Testis (tissue), 3 donors: ENCODE measurements around the gene WDHD1. TPM values are rescaled to one million over a fixed set of nuclear protein-coding genes. Genes with fewer than 3 reads are reported as not detected.
A peak's percentile ranks its signal among the peaks of the same experiment; 100 is the strongest.
"Not testable (repeated sequence)": the region's sequence is repeated elsewhere in the genome, so short reads cannot be mapped to it uniquely, and the experiment has no call there.

Source experiments
- DNase-seq: peaks from one replicate; pipeline ENCODE4 v3.0.0-alpha.2; 2019
- H3K27ac ChIP-seq, 2 donors: fragments of 200-600 bp; sonication (generic); one replicate each; pipeline ENCODE4 v1.5.1; 2019
- H3K27me3 ChIP-seq: fragments of 200-600 bp; sonication (generic); one replicate; pipeline ENCODE4 v1.5.1; 2019
- H3K36me3 ChIP-seq: fragments of 200-600 bp; sonication (generic); one replicate; pipeline ENCODE4 v1.5.1; 2017; ENCODE audit warnings: low read depth; ENCODE audit errors: missing control alignments
- H3K4me1 ChIP-seq: fragments of 200-600 bp; sonication (generic); one replicate; pipeline ENCODE4 v1.5.1; 2019
- H3K4me3 ChIP-seq, 2 donors: fragments of 200-600 bp; sonication (generic); one replicate each; pipeline ENCODE4 v1.5.1; 2017 to 2019
- H3K9me3 ChIP-seq: fragments of 200-600 bp; sonication (generic); one replicate; pipeline ENCODE4 v1.5.1; 2017
- CTCF ChIP-seq, 3 experiments: fragments of 450-650 bp in 2 of 3; fragments of 200-600 bp in 1 of 3; sonication (generic) in 1 of 3; IDR thresholded peaks; one replicate each; pipeline ENCODE4 v1.5.1; 2016 to 2019; ENCODE audit warnings: antibody characterized with exemption in 3 of 3, mild to moderate bottlenecking in 2 of 3, moderate library complexity in 1 of 3
- POLR2A ChIP-seq: fragments of 450-650 bp; IDR thresholded peaks from one replicate; pipeline ENCODE4 v1.6.1; 2017; ENCODE audit warnings: antibody characterized with exemption, mild to moderate bottlenecking, moderate library complexity
- WGBS, 2 donors: methylation state at CpG; one replicate each; pipeline ENCODE4 v1.1.5; 2018; 5-methylcytosine and 5-hydroxymethylcytosine counted together
- intact Hi-C: fragments of 100-400 bp; cut with DNase I; formaldehyde crosslinking; loops from one replicate; pipeline ENCODE4 v1.15.1; 2023; ENCODE audit warnings: low total_unique reads
- polyA plus RNA-seq: library from polyadenylated mRNA; stranded (reverse); fragments of 350-450 nt; fragmentation: Illumina TruSeq; extraction: RNeasy Lipid Tissue Mini Kit (QIAGEN cat#74804); gene quantifications from one replicate; pipeline ENCODE4 v1.2.3, GENCODE V29; 2014; ENCODE audit warnings: low read depth, low replicate concordance; ENCODE audit not compliant: insufficient read depth
- total RNA-seq, 2 donors: library from RNA; depleted of rRNA; stranded (reverse); fragments of >200 nt; gene quantifications; one replicate each; pipeline ENCODE4 v1.2.3, GENCODE V29; 2016

WDHD1 gene
- total and polyA plus RNA-seq, 3 donors from 2014 or later = 5.2 to 10.4 (median 9.0) TPM

GRCh38 chr14:54919330-54919729 is 107.6 kb downstream of the WDHD1 start:
- Histone ChIP-seq H3K36me3 (no peaks in the 10 kb centered on the region), H3K4me1 (no peaks in the 10 kb centered on the region), H3K27me3 (no peaks in the 10 kb centered on the region), H3K4me3 (no peak overlapping the region), H3K9me3 (no peaks in the 10 kb centered on the region), H3K27ac (no peak overlapping the region)
- intact Hi-C loops = no loop called here
- DNase-seq = no peak
- no peak for TF ChIP-seq POLR2A

GRCh38 chr14:54918427-54918826 is 108.5 kb downstream of the WDHD1 start:
- Histone ChIP-seq H3K27ac (no peak overlapping the region), H3K4me1 (no peaks in the 10 kb centered on the region), H3K27me3 (no peaks in the 10 kb centered on the region), H3K9me3 (no peaks in the 10 kb centered on the region), H3K36me3 (no peaks in the 10 kb centered on the region), H3K4me3 (no peak overlapping the region)
- DNase-seq = no peak
- 35 to 57% methylated on average over 5 of the region's 5 CpGs for WGBS, 2 donors
- intact Hi-C loops = no loop called here
- TF ChIP-seq POLR2A (no peak), CTCF (IDR thresholded peaks at IDR 0.05) (no peak)

GRCh38 chr14:54916101-54916500 is 110.8 kb downstream of the WDHD1 start:
- no peaks in the 10 kb centered on the region for H3K27me3 ChIP-seq
- TF ChIP-seq POLR2A (no peak), CTCF (IDR thresholded peaks at IDR 0.05) (no peak)
- no peaks in the 10 kb centered on the region for H3K36me3 ChIP-seq
- no peaks in the 10 kb centered on the region for H3K9me3 ChIP-seq
- WGBS, 2 donors = 60 to 69% methylated on average over 1 of the region's 1 CpG
- no peaks in the 10 kb centered on the region for H3K4me1 ChIP-seq
- no peak overlapping the region for H3K27ac ChIP-seq
- peak; percentile 60 for DNase-seq
- no peak overlapping the region for H3K4me3 ChIP-seq
- intact Hi-C loops = no loop called here

- no peak overlapping the region for H3K27ac ChIP-seq
- WGBS, 2 donors = 95% methylated on average over 5 of the region's 5 CpGs
- no peaks in the 10 kb centered on the region for H3K27me3 ChIP-seq
- DNase-seq = no peak
- H3K4me3 ChIP-seq = no peak overlapping the region
- intact Hi-C loops = no loop called here
- TF ChIP-seq POLR2A (no peak), CTCF (IDR thresholded peaks at IDR 0.05) (no peak)
- no peaks in the 10 kb centered on the region for H3K4me1 ChIP-seq
- H3K9me3 ChIP-seq = no peaks in the 10 kb centered on the region
- H3K36me3 ChIP-seq = no peaks in the 10 kb centered on the region
Measured at GRCh38 chr14:54909817-54910558, 116.9 kb downstream of the WDHD1 start.

GRCh38 chr14:54908973-54909372 is 117.9 kb downstream of the WDHD1 start:
- DNase-seq, H3K9me3 ChIP-seq, H3K27me3 ChIP-seq, H3K4me1 ChIP-seq, H3K36me3 ChIP-seq, intact Hi-C loops, H3K27ac ChIP-seq, H3K4me3 ChIP-seq: not testable (repeated sequence)
- WGBS, 2 donors = 86 to 90% methylated on average over 4 of the region's 4 CpGs

- Histone ChIP-seq H3K9me3 (no peaks in the 10 kb centered on the region), H3K36me3 (no peaks in the 10 kb centered on the region), H3K4me3 (no peak overlapping the region), H3K27ac (no peak overlapping the region), H3K27me3 (no peaks in the 10 kb centered on the region), H3K4me1 (no peaks in the 10 kb centered on the region)
- WGBS, 2 donors = 89% methylated on average over 4 of the region's 4 CpGs
- DNase-seq = no peak
- intact Hi-C loops = no loop called here
- TF ChIP-seq POLR2A (no peak), CTCF (IDR thresholded peaks at IDR 0.05) (no peak)
Measured at GRCh38 chr14:54908190-54908589, 118.7 kb downstream of the WDHD1 start.
